GM18519 (cell line): ENCODE measurements around the gene TMEM115.

ENCODE experiments used
- ATAC-seq: cut with Tn5 transposase; IDR thresholded peaks from one replicate; pipeline ENCODE4 v1.9.1; 2021; ENCODE audit warnings: mild to moderate bottlenecking, moderate library complexity; ENCODE audit not compliant: unreplicated experiment, low FRiP score

Gene TMEM115

DNA sequence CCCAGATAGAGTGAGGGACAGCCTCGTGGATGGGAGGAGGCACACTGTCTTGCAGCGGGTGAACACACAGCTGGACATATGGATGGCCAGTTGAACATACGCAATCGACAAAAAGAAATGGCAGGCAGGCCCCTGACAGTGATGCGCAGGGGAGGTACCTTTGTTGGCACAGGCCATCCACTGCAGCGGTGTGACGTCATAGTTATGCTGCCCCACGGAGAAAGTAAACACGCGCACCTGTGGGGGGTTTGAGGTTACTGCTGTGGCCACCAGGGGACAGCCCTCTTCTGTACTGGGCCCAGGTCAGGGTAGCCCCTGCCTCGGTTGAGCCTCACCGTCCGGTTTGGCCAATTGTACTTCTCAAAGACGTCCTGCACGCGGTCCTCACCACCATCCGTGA, 19.4 kb upstream of the TMEM115 start:
- ATAC-seq: no peak

DNA sequence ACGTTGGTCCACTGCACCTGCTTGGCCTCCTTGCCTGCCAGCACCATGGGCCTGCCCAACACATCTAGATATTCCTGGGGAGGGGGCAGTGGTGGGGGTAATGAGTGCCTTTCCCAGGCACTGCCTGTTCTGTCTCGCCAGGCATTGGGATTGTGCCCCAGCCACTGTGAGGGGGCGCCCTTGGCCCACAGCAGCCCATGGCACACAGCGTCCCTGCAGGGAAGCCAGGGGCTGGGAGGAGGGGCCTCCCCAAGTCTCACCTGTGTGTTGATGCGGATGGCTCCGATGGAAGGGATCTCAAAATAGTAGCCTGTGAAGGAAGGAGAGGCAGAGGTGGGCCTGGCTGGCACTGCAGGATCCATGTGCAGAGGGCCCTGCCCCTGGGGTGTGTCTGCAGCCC, 18.7 kb upstream of the TMEM115 start:
- ATAC-seq: no peak

DNA sequence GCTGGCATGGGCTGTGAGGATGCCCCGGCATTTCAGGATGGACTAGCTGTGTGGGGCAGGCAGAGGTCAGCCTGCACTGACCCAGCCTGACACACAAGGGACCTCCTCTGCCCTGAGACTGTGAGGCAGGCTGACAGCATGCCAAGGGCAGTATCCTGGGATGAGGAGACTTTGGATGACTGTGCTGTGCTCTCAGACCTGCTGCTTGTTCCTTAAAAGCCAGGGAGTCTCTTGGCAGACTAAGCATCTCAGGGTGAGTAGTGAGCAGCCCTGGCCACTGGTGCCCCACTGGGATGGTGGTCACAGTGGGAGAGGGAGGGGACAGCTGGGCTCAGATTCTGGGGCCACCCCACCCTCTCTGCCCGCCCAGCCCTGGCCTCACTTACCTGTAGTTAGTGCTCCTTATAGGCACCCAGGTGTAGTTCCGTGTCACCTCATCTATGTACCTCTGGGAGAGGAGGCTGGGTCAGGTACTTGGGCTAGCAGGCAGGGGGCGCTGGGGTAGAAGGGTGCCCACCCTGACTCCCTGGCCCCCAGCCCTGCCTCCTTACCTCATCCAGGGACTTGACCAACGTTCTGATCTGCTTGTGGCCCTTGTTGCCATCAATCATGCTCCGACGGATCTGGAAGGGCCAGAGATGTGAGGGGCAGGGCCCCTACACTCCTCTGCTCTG, 16.1 kb upstream of the TMEM115 start:
- no peak for ATAC-seq

DNA sequence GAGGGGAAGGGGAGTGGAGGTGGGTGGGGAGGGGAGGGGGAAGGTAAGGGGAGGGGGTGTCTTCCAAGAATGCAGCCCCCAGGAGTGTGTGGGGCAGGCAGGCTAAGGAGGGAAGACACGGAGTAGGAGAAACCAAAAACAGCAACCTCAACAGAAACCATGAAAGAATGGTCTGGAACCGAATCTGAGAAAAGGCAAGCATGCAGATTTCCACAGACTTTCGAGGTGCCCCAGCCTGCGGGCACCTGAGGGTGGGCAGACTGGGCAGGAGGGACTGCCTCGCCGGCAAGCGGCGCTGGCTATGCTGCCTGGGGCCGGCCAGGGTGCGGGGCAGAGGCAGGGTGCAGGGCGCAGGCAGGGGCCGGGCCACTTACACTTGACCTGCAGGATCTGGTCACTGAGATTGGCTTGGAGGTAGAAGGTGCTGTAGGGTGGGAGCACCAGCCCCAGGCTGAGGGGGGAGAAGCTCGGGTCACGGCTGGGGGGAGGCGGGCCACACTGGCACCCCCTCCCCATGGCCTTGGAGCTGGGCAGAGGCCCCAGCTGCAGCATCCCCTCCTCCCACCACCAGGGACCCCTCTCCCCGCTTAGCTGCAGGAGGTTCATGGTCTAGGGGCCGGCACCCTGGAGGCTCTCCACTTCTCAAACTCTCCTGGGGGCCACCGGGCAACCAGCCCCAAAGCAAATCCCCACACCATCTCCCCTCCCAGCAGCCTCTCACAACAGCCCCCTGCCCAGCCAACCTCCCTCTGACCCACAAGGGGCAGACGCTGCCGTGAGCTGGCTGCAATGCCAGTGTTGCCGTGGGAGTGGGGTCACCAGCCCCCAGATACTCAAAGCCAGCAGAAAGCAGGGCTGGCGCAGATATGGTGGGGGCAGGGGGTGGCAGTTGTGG, 15.3 kb upstream of the TMEM115 start:
- no peak for ATAC-seq

DNA sequence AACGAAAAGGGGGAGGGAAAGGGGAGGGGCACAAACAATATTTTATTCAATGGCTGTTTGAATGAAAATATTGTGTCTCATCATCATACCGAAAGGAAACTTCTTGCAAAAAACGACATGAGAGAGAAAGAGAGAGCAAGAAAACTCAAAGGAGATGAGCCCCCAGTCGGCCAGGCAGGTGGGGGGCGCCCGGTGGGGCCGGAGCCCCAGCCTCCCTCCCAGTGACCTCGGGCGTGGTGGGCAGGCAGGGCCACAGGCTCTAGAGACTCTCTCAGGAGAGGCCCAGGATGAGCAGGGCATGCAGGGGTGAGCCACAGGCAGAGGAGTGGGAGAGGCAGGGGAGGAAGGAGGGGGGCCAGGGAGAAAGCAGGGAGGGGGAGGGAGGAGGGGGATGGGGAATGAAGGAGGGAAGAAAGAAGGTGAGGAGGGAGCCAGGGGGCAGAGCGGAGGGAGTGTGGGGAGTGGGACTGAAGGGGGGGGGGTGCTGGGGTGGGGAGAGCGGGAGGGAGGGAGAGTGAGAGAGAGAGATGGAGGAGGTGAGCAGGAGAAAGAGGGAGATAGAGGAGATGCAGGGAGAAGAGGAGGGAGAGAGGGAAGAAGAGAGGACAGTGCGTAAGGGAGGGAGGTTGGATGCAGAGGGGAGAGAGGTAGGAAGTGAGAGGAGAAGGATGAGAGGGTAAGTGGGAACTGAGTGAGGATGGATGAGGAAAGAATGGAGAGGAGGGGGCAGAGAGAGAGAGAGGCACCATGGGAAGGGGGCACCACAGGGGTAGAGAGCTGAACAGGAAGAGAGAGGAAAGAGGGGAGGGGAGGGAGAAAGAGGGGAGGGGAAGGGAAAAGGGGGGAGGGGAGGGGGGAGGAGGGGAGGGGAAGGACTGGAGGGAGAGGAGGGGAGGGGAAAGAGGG, 14.1 kb upstream of the TMEM115 start:
- no peak for ATAC-seq

DNA sequence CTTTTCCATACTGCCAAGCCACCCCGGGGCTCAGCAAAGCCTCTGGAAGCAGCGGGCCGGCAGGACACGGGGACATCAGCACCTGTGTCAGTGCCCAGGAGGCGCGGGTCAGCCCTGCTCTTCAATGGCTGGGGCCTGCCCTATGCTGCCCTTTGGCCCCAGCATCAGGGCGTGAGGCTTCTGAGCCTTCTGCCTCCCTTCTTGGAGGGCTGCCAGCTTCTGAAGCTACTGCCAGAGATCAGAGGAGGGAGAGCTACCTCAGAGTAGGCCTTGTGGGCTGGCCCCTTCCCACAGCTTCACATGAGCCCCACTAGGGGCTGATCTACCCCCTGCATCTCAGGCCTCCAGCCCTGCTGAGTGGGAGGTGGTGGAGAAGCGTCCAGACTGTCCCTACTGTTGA, 13.0 kb upstream of the TMEM115 start:
- no peak for ATAC-seq

DNA sequence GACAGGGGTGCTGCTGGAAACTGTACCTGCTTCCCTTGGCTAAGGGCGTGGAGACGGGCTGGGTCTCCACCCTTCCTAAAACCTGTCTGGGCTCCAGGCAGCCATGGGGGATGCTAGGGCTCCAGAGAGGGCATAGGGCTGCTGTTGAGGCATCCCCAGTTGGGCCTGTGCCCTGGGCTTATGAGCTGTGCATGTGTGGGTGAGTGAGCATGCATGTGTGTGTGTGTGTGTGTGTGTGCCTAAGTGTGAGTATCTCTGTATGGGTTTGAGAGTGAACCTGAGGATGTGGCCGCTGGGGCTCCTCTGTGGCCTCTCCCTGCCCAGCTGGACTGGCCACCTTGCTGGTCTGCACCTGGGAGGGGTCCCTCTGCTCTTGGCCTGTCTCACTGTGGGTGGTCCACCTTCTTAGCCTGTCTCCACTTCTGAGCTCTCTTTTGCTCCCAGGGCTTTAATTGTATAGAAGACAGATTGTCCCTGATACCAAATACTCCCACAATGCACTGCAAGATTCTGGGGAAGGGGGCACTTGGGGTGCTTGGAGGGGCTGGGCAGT, 11.9 kb upstream of the TMEM115 start:
- no peak for ATAC-seq

DNA sequence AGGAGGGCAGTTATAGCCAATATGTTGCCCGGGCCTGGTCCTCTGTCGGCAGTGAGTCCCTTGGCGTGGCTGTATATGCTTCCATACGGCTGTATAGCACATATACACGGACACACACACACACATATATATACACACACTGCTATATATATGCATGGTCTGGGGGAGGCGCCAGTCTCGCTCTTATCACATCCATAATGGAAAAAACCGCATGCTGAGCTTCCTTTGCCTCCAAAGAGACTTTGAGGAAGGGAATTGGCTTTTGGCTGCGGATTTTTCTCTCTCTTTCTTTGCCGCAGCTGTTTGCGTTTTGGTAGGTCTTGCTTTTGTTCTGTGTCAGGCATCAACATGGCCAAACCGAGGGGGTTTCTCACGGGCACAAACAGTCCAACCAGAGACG, 11.3 kb upstream of the TMEM115 start:
- no peak for ATAC-seq

DNA sequence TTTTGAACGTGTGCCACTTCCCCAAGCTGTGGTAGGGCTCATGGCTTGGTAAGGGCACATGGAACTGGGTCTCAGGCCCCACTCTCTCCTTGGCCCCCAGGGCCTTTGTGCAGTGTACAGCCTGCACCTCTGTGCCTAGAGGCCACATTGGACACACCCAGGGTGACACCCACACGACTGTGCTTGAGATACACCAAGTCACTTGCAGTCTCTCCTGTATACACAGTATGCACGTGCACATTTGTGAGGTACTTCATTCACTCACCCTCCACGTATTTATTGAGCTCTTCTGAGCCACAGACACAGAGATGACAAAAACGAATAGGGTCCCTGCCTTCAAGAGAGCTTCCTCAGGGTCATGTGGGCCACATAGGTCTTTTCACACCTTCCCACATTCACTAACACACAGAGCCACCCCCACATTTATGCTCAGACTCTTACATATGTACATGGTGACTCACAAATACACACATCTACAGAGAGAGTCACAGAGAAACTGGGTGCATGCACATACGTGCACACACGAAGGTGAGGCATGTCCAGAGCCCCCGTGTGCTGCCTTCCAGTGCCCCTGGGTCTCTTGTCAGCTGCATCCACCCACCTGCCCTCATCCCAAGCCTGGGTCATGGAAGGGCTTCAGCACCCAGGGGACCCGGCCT, 9.8 kb upstream of the TMEM115 start:
- no peak for ATAC-seq

DNA sequence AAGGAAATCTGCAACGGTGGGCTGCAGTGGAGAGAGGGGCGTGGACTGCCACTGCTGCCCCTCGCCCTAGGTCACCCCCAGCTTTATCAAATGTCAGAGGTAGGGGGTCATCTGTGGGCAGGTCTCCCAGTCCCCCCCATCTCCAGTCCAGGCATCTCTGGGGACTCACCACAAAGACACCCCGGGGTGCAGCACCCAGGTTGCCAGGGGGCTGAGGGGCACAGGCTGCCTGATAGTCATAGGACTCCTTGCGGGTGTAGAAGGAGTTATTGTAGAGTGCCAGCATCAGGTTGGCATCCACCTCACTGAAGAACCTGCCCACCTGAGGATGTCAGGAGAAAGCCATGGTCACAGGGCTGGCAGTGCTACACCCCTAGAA, 6.5 kb upstream of the TMEM115 start:
- no peak for ATAC-seq

DNA sequence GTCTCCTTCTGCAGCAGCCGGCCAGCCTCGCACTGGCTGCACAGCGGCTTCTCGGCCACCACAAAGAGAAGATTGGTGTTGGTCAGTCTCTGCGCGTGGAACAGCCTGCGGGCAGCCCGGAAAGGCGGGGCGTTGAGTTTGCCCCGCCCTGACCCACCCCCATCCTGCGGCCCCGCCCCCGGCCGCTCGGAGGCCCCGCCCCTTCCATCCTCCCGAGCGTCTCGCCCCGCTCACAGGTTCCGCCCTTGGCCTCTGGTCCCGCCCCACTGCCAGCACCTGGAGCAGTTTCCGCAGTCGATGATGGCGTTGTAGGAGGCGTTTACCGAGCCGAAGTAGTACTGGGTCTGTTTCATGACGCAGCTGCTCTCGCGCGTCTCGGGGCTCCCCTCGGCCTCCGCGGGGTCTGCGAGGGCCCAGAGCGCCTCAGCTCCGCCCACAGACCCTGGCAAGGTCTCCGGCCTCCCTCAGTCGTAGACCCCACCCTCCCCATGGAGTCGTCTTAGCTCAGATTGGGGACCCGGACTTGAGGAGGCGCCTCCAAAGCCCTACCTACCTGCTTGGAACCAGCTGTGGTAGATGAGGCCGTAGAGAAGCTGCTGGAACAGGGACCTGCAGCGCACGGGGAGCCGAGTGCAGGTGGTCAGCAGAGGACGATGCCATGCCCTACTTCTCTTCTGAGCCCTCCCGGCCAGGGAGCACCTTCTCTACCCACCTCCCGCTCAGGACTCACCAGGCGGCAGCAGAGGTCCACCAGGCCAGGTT, 5.9 kb upstream of the TMEM115 start:
- peak; percentile 68 for ATAC-seq

DNA sequence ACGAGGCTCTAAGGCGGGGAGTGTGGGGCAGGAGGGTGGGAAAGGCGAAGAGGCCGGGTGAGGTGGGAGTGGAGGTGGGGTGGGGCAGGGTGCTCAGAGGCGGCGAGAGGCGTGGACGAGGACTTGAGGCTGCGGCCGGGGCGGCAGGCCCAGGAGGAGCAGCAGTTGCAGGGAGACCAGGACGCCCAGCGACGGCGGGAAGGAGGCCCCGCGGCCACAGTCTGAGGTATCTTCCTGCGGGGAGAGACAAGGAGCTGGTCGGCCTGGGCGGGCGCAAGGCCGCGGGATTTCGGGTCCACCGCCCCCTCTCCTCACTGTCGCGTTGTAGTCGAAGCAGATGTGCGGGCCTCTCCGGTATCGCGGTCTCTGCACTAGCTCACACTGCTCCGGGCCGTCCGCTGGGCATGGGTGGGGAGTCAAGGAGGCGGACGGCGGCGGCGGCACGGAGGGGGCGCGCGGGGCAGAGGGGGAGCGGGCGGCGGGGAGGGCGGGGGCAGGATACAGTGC, 5.3 kb upstream of the TMEM115 start:
- no peak for ATAC-seq

DNA sequence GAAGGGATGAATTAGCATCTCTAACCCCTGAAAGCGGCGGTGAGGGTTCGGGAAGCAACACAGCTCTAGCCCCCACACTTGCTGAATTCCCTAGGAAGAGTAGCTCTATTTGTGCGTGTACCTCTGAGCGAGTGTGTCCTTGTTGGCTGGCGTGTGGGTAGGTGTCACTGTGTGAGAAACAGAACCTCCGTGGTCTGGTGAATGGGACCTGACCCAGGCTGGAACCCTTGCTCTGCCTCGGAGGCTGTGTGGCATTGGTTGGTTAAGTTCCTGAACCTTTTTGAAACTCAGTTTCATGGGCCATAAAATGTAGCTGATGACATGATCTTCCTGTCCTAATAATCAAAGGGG, 414 bp upstream of the TMEM115 start:
- no peak for ATAC-seq

DNA sequence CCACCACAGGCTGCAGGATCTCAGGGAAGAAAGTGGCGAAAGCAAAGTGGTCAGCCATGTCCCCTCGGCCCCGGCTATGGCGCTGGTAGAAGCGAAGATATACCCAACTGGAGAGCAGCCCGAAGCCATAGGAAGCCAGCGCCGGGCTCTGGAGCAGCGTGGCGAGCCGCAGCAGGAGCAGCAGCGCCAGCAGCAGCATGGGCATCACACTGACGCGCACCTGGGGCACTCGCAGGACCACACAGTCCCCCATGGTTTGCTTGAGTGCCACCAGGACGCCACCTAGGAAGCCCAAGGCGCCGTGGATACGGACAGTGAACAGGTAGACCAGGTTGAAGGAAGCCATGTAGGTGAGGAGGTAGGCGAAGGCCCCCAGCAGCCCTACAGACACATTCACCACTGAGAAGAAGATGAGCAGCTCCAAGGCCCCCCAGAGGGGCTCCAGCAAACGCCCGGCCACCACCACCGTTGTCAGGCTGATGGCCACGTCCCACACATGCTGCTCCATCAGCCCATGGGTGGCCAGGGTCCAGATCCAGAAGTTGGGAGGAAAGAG, 888 bp downstream of the TMEM115 start:
- no peak for ATAC-seq

DNA sequence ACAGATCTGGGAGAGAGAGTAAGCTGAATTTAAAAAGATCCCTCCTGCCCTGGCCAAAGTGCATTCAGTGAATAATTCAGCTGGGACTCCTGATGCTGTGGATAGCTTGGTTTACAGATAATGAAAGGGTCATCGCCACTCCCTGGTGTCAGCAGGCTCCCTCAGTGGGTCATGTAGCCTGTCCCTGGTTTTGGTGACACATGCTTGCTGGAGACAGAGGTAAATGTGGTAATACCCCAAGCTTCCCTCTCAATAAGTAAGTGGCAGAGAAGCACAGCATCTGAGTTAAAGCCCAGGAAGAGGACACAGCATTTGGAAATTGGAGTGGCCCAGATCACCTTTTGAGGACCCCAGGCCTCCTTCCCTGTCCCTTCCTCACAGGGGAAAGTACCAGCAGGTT, 1.8 kb downstream of the TMEM115 start:
- ATAC-seq: no peak

DNA sequence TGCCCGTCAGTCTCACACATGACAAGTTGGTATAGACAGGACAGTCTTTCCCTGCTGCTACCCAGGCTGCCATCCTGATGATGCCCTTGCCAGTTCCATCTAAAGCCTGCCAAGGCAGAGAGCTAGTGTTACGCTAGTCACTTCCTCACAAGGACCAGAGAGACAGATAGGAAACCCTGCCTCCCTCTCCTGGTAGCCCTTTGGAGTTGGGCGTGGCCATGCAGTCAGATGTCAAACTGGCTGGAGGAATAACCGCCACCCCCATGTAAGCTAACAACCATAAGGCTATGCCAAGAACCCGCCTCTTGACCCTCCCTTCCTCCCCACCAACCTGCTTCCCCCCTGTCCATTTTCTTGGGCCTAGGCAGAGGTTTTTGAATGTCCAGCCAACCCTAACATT, 2.8 kb downstream of the TMEM115 start:
- no peak for ATAC-seq

DNA sequence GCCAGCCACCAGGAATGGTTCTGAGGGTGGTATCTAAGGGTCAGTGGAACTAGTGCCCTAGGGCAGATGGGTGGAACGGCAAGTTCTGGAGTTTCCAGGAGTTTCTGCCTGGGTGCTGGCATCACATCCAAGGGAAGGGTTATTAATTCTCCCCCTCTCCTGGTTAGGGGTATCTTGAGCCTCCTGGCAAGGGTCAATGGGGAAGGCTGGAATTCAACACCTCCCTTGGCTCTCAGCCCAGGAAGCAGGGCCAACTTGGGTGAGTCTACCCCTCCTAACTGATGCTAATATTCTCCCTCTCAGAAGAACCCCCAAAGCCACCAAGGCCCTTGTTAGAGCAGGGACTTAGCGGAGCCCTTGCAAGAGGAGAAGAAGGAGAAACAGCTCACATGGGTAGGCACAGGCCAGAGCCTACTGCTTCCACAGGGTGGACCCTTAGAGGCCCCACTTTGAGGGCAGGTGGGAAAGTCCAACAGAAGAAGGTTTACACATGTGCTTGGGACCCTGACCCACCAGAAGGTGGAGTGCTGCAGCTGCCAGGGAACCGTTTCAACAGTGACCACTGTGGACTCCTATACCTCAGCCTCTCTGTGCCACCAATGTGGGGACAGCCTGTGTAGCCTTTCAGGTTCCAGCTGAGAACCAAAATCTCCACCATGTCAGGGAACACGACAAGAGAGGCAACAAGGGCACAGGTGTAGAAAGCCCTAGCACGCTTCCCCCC, 3.3 kb downstream of the TMEM115 start:
- ATAC-seq: no peak

DNA sequence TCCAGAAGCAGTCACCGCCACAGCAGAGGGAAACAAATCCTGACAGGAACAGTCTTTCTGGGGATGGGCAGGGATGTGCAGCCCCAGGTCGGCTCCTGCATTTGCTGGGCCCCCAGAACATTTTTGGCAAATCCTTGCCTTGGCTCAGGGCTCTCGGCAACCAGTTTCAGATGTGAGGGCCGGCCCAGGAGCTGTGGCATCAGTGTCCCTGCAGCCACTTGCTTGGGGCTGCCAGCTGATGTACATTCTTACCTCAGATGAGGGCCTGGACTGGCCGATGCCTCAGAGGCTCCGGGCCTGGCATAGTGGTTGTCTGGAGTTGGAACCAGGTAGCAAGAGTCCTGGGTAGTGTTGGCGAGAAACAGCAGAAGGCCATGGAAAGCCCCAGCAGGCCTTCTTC, 4.5 kb downstream of the TMEM115 start:
- ATAC-seq: no peak
